ENCODE results near the gene TRAF5. TPM values are rescaled to one million over a fixed set of nuclear protein-coding genes. Genes with fewer than 3 reads are reported as not detected.

TRAF5 gene
- total and polyA plus RNA-seq, 2 donors (not counting 3 experiments of a cell fraction or from before 2014, with no cell fraction given), result 8.5 to 17.6 TPM

GRCh38 chr1:211370669-211371068 is 44.0 kb downstream of the TRAF5 start:
- intact Hi-C loops (cut with micrococcal nuclease) (loop anchor here (1.0 kb wide), 1 partner anchor 12 kb away; no protein-coding TSS in a partner anchor), dilution Hi-C loops (cut with MboI; ENCODE audit: extremely low pct_ligation_motif_present, low sequenced_read_pairs) (no loop called here)
- FAIRE-seq (no peak), DNase-seq (ENCODE audit: low read depth, low spot score) (no peak)
- Histone ChIP-seq H3K79me2 (ENCODE audit: control insufficient read depth, insufficient read depth, low read length) (no peaks in the 10 kb centered on the region), H3K4me1 (ENCODE audit: control insufficient read depth, extremely low read depth, insufficient read depth, low read length) (no peaks in the 10 kb centered on the region), H3K9ac (replicated peaks; ENCODE audit: extremely low read depth, insufficient read depth, low read length) (no peak overlapping the region), H3K27ac (ENCODE audit: insufficient read depth, low read depth, low read length) (no peak overlapping the region), H3K9me1 (replicated peaks; ENCODE audit: control insufficient read depth, extremely low read depth, insufficient read depth, low read length) (no peaks in the 10 kb centered on the region), H3K4me3 (replicated peaks in 1 of 3; ENCODE audit: insufficient read depth in 1 of 3, low read depth in 1 of 3, low read length in 3 of 3) (no peak overlapping the region), H3K9me3 (replicated peaks; ENCODE audit: control insufficient read depth, insufficient read depth, low read length) (no peaks in the 10 kb centered on the region), H3K36me3 (ENCODE audit: control insufficient read depth in 2 of 2, extremely low read depth in 1 of 2, insufficient read depth in 2 of 2, low read length in 2 of 2) (peaks cover 0 to 3% of the 10 kb centered on the region in 2 experiments), H2AFZ (ENCODE audit: low read depth, low read length) (no peak overlapping the region), H3K27me3 (ENCODE audit: control insufficient read depth in 2 of 2, insufficient read depth in 2 of 2, low read length in 2 of 2) (no peaks in the 10 kb centered on the region), H4K20me1 (replicated peaks; ENCODE audit: control insufficient read depth, extremely low read depth, insufficient read depth, low read length) (no peaks in the 10 kb centered on the region), H3K4me2 (ENCODE audit: insufficient read depth, low read length) (no peak overlapping the region)
- POLR2A ChIA-PET, result no interaction called here
- TF ChIP-seq GATA2 (IDR thresholded peaks at IDR 0.05; ENCODE audit: insufficient read depth, insufficient read length, low read depth, low read length), result no peak
- TF ChIP-seq JUN (IDR thresholded peaks at IDR 0.05; ENCODE audit: borderline replicate concordance, insufficient read depth, insufficient read length, low read depth), result no peak
- no peak for TF ChIP-seq CTCF (IDR thresholded peaks at IDR 0.05; ENCODE audit: extremely low read depth in 1 of 2, insufficient read depth in 1 of 2, low read depth in 1 of 2, low read length in 2 of 2)
- TF ChIP-seq MYC (IDR thresholded peaks at IDR 0.05; ENCODE audit: low read depth, low read length), result no peak
- TF ChIP-seq, protein P1, sequence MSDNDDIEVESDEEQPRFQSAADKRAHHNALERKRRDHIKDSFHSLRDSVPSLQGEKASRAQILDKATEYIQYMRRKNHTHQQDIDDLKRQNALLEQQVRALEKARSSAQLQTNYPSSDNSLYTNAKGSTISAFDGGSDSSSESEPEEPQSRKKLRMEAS (IDR thresholded peaks at IDR 0.05; ENCODE audit: insufficient read depth, insufficient read length), result no peak
- no peak for TF ChIP-seq FOS (IDR thresholded peaks at IDR 0.05; ENCODE audit: borderline replicate concordance, insufficient read depth, low read length)
- TF ChIP-seq POLR2A (IDR thresholded peaks at IDR 0.05; ENCODE audit: low read depth, low read length), result no peak
- TF ChIP-seq EZH2 (IDR thresholded peaks at IDR 0.05; ENCODE audit: borderline replicate concordance, low read depth, low read length, severe bottlenecking), result no peak
- no peak for TF ChIP-seq POLR2AphosphoS5 (IDR thresholded peaks at IDR 0.05; ENCODE audit: insufficient read depth, low read depth, low read length)
- no TSS peak for BruUV-seq (replicated peaks)
- CTCF ChIA-PET, result no interaction called here

Data from endothelial cell of umbilical vein (primary cell).